GM23338 (cell line): Measurements from ENCODE around the gene RCSD1. TPM values are rescaled to one million over a fixed set of nuclear protein-coding genes. Genes with fewer than 3 reads are reported as not detected.

Experiments used
- ATAC-seq: fragments of 200-7000 bp; cut with Tn5 transposase; 3 replicates; pipeline ENCODE4 v1.9.1; 2020
- DNase-seq: peaks from one replicate; pipeline ENCODE4 v3.0.0-alpha.2; 2015; ENCODE audit warnings: low spot score
- H2AFZ ChIP-seq: fragments of 200-600 bp; sonication (generic); 2 replicates; pipeline ENCODE4 v1.8.0; 2016; ENCODE audit warnings: antibody characterized with exemption, mild to moderate bottlenecking, moderate library complexity
- H3F3A ChIP-seq: fragments of 200-600 bp; sonication (generic); replicated peaks from 2 replicates; pipeline ENCODE4 v1.8.0; 2017; ENCODE audit warnings: antibody characterized with exemption, mixed run types, low read depth
- H3K27ac ChIP-seq: fragments of 200-600 bp; sonication (generic); 2 replicates; pipeline ENCODE4 v1.6.1; 2016; ENCODE audit warnings: low read depth
- H3K27me3 ChIP-seq: fragments of 200-600 bp; sonication (generic); 2 replicates; pipeline ENCODE4 v1.8.0; 2016; ENCODE audit warnings: mild to moderate bottlenecking, mixed run types, moderate library complexity; ENCODE audit not compliant: insufficient read depth
- H3K36me3 ChIP-seq: fragments of 200-600 bp; sonication (generic); 2 replicates; pipeline ENCODE4 v1.8.0; 2016; ENCODE audit warnings: mild to moderate bottlenecking; ENCODE audit not compliant: insufficient read depth
- H3K4me1 ChIP-seq: fragments of 200-600 bp; sonication (generic); 2 replicates; pipeline ENCODE4 v1.8.0; 2016; ENCODE audit warnings: mild to moderate bottlenecking, moderate library complexity; ENCODE audit not compliant: insufficient read depth
- H3K4me2 ChIP-seq: fragments of 200-600 bp; sonication (generic); 2 replicates; pipeline ENCODE4 v1.7.1; 2017; ENCODE audit warnings: mixed run types
- H3K4me3 ChIP-seq: fragments of 200-600 bp; sonication (generic); 2 replicates; pipeline ENCODE4 v1.6.1; 2016; ENCODE audit warnings: mixed run types
- H3K79me2 ChIP-seq: fragments of 200-600 bp; sonication (generic); replicated peaks from 2 replicates; pipeline ENCODE4 v1.8.0; 2017; ENCODE audit warnings: mild to moderate bottlenecking; ENCODE audit not compliant: insufficient read depth
- H3K9me2 ChIP-seq: fragments of 200-600 bp; sonication (generic); 2 replicates; pipeline ENCODE4 v1.8.0; 2017; ENCODE audit not compliant: insufficient read depth
- H4K20me1 ChIP-seq: fragments of 200-600 bp; sonication (generic); replicated peaks from 2 replicates; pipeline ENCODE4 v1.8.0; 2017; ENCODE audit warnings: mild to moderate bottlenecking; ENCODE audit not compliant: insufficient read depth
- H3K27ac Mint-ChIP-seq: 2 replicates; pipeline ENCODE4 v1.8.0; 2020; ENCODE audit warnings: inconsistent platforms, mild to moderate bottlenecking, moderate library complexity, mixed read lengths
- H3K27me3 Mint-ChIP-seq: 3 replicates; pipeline ENCODE4 v1.8.0; 2022; ENCODE audit warnings: low read depth, mild to moderate bottlenecking, moderate library complexity, mixed read lengths, inconsistent platforms; ENCODE audit not compliant: insufficient read depth, poor library complexity
- H3K36me3 Mint-ChIP-seq: 3 replicates; pipeline ENCODE4 v1.8.0; 2021; ENCODE audit warnings: low read depth, mild to moderate bottlenecking, inconsistent platforms, moderate library complexity, mixed read lengths
- H3K4me1 Mint-ChIP-seq: 3 replicates; pipeline ENCODE4 v1.8.0; 2020; ENCODE audit warnings: mild to moderate bottlenecking, inconsistent platforms, mixed read lengths
- H3K4me3 Mint-ChIP-seq: 3 replicates; pipeline ENCODE4 v1.8.0; 2021; ENCODE audit warnings: moderate library complexity, mild to moderate bottlenecking, inconsistent platforms, mixed read lengths
- H3K9me3 Mint-ChIP-seq: 3 replicates; pipeline ENCODE4 v1.8.0; 2020; ENCODE audit warnings: moderate library complexity, mild to moderate bottlenecking, inconsistent platforms, mixed read lengths
- CTCF ChIP-seq, 2 experiments: fragments of 200-600 bp in 1 of 2; sonication (generic) in 1 of 2; conservative IDR thresholded peaks; 2 replicates each; pipeline versions ENCODE4 v1.5.1 to v1.6.1; 2016 to 2017; ENCODE audit warnings: antibody characterized with exemption in 2 of 2, low read depth in 2 of 2, mild to moderate bottlenecking in 2 of 2, moderate library complexity in 1 of 2
- EZH2phosphoT487 ChIP-seq: fragments of 200-600 bp; sonication (generic); IDR thresholded peaks from one replicate; pipeline ENCODE4 v1.8.1; 2018; ENCODE audit warnings: antibody characterized with exemption; ENCODE audit not compliant: unreplicated experiment
- JUNB ChIP-seq: IDR thresholded peaks from one replicate; pipeline ENCODE4 v1.6.1; 2016; ENCODE audit warnings: antibody characterized with exemption; ENCODE audit not compliant: unreplicated experiment
- NANOG ChIP-seq: IDR thresholded peaks from 2 replicates; pipeline ENCODE4 v1.6.1; 2016; ENCODE audit warnings: antibody characterized with exemption, borderline replicate concordance
- POLR2AphosphoS5 ChIP-seq: IDR thresholded peaks from 2 replicates; pipeline ENCODE4 v1.6.1; 2016; ENCODE audit warnings: antibody characterized with exemption, low read depth
- polyA plus RNA-seq: library from polyadenylated mRNA; unstranded; fragments of >200 nt; fragmentation: Nextera tagmentation; extraction: Ambion mirVana; gene quantifications from 2 replicates; pipeline ENCODE4 v1.2.1, GENCODE V29; 2016
- total RNA-seq: library from RNA; depleted of rRNA; stranded (reverse); fragments of >200 nt; shearing (Covaris generic); gene quantifications from 2 replicates; pipeline ENCODE4 v1.2.3, GENCODE V29; 2014
- TF ChIP-seq, protein P1 (sequence below): fragments of 250-450 bp; sonication (Bioruptor Pico); IDR thresholded peaks from 2 replicates; pipeline ENCODE4 v1.5.0; 2020; ENCODE audit warnings: mild to moderate bottlenecking, moderate library complexity

Gene RCSD1
- total and polyA plus RNA-seq, 2 experiments from 2014 or later = 0.18 to 0.73 TPM

GRCh38 chr1:167654975-167655575 is 25.0 kb downstream of the RCSD1 start (continued):
- TF ChIP-seq, protein P1, sequence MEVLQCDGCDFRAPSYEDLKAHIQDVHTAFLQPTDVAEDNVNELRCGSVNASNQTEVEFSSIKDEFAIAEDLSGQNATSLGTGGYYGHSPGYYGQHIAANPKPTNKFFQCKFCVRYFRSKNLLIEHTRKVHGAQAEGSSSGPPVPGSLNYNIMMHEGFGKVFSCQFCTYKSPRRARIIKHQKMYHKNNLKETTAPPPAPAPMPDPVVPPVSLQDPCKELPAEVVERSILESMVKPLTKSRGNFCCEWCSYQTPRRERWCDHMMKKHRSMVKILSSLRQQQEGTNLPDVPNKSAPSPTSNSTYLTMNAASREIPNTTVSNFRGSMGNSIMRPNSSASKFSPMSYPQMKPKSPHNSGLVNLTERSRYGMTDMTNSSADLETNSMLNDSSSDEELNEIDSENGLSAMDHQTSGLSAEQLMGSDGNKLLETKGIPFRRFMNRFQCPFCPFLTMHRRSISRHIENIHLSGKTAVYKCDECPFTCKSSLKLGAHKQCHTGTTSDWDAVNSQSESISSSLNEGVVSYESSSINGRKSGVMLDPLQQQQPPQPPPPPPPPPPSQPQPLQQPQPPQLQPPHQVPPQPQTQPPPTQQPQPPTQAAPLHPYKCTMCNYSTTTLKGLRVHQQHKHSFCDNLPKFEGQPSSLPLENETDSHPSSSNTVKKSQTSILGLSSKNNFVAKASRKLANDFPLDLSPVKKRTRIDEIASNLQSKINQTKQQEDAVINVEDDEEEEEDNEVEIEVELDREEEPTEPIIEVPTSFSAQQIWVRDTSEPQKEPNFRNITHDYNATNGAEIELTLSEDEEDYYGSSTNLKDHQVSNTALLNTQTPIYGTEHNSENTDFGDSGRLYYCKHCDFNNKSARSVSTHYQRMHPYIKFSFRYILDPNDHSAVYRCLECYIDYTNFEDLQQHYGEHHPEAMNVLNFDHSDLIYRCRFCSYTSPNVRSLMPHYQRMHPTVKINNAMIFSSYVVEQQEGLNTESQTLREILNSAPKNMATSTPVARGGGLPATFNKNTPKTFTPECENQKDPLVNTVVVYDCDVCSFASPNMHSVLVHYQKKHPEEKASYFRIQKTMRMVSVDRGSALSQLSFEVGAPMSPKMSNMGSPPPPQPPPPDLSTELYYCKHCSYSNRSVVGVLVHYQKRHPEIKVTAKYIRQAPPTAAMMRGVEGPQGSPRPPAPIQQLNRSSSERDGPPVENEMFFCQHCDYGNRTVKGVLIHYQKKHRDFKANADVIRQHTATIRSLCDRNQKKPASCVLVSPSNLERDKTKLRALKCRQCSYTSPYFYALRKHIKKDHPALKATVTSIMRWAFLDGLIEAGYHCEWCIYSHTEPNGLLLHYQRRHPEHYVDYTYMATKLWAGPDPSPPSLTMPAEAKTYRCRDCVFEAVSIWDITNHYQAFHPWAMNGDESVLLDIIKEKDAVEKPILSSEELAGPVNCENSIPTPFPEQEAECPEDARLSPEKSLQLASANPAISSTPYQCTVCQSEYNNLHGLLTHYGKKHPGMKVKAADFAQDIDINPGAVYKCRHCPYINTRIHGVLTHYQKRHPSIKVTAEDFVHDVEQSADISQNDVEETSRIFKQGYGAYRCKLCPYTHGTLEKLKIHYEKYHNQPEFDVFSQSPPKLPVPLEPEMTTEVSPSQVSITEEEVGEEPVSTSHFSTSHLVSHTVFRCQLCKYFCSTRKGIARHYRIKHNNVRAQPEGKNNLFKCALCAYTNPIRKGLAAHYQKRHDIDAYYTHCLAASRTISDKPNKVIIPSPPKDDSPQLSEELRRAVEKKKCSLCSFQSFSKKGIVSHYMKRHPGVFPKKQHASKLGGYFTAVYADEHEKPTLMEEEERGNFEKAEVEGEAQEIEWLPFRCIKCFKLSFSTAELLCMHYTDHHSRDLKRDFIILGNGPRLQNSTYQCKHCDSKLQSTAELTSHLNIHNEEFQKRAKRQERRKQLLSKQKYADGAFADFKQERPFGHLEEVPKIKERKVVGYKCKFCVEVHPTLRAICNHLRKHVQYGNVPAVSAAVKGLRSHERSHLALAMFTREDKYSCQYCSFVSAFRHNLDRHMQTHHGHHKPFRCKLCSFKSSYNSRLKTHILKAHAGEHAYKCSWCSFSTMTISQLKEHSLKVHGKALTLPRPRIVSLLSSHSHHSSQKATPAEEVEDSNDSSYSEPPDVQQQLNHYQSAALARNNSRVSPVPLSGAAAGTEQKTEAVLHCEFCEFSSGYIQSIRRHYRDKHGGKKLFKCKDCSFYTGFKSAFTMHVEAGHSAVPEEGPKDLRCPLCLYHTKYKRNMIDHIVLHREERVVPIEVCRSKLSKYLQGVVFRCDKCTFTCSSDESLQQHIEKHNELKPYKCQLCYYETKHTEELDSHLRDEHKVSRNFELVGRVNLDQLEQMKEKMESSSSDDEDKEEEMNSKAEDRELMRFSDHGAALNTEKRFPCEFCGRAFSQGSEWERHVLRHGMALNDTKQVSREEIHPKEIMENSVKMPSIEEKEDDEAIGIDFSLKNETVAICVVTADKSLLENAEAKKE (CRISPR knock-in tag) = no peak
- no peak for TF ChIP-seq JUNB
- TF ChIP-seq EZH2phosphoT487 = no peak
- no peak for TF ChIP-seq CTCF (conservative IDR thresholded peaks at IDR 0.05; ENCODE audit: low read depth in 2 of 2)
- no peak for TF ChIP-seq NANOG
- no peak for TF ChIP-seq POLR2AphosphoS5

- H3K27ac ChIP-seq = no peak overlapping the region
- no peaks in the 10 kb centered on the region for H3K9me3 Mint-ChIP-seq
- 0 out of 2 replicates have a peak, but pooled peaks cover 4% of the 10 kb centered on the region for H3K9me2 ChIP-seq
- H3K27ac Mint-ChIP-seq = no peak overlapping the region
- H3K27me3 ChIP-seq = no peaks in the 10 kb centered on the region
- H3K27me3 Mint-ChIP-seq = peaks cover 5% of the 10 kb centered on the region
- H4K20me1 ChIP-seq = no peaks in the 10 kb centered on the region
- no peak overlapping the region; the same call in 1 of the 2 replicates for H2AFZ ChIP-seq
- ATAC-seq (no peak), DNase-seq (no peak)
- H3K4me1 Mint-ChIP-seq = no peaks in the 10 kb centered on the region; the same call in 2 of the 3 replicates
- no peaks in the 10 kb centered on the region for H3K36me3 ChIP-seq
- no peaks in the 10 kb centered on the region for H3F3A ChIP-seq
- no peak overlapping the region for H3K4me3 ChIP-seq
- H3K4me3 Mint-ChIP-seq = no peak overlapping the region
- no peak for TF ChIP-seq POLR2AphosphoS5
- H3K4me1 ChIP-seq = no peaks in the 10 kb centered on the region
- no peaks in the 10 kb centered on the region for H3K36me3 Mint-ChIP-seq
- H3K4me2 ChIP-seq = no peak overlapping the region
- H3K79me2 ChIP-seq = no peaks in the 10 kb centered on the region
Measured at GRCh38 chr1:167656657-167657056, 26.6 kb downstream of the RCSD1 start.
